HL-60/S4 (cell line): Measurements from ENCODE around the gene SPEM3.
"Not testable (repeated sequence)": the region's sequence is repeated elsewhere in the genome, so short reads cannot be mapped to it uniquely, and the experiment has no call there.

Experiments used
- in situ Hi-C: fragments of 300-500 bp; cut with MboI; formaldehyde crosslinking; loops from 2 replicates; pipeline ENCODE4 v1.14.3; 2022; ENCODE audit warnings: low sequenced_read_pairs

The SPEM3 gene

GRCh38 chr17:7468804-7469389 is 40.2 kb downstream of the SPEM3 start:
- in situ Hi-C loops, result no loop called here

- in situ Hi-C loops, result not testable (repeated sequence)
These were observed 41.2 kb downstream of the SPEM3 start for GRCh38 chr17:7469843-7470242.

GRCh38 chr17:7470457-7470973 is 41.9 kb downstream of the SPEM3 start:
- in situ Hi-C loops, result not testable (repeated sequence)

GRCh38 chr17:7471729-7472128 is 43.1 kb downstream of the SPEM3 start:
- in situ Hi-C loops, result no loop called here

GRCh38 chr17:7474767-7475166 is 46.1 kb downstream of the SPEM3 start:
- in situ Hi-C loops, result not testable (repeated sequence)

GRCh38 chr17:7475764-7476422 is 47.2 kb downstream of the SPEM3 start:
- in situ Hi-C loops, result no loop called here

- in situ Hi-C loops, result no loop called here
These were observed 47.8 kb downstream of the SPEM3 start for GRCh38 chr17:7476494-7476893.

GRCh38 chr17:7476951-7477350 is 48.3 kb downstream of the SPEM3 start:
- in situ Hi-C loops, result no loop called here

- in situ Hi-C loops, result no loop called here
These were observed 49.0 kb downstream of the SPEM3 start for GRCh38 chr17:7477392-7478275.

- in situ Hi-C loops, result no loop called here
These were observed 49.9 kb downstream of the SPEM3 start for GRCh38 chr17:7478276-7479212.

GRCh38 chr17:7479213-7480088 is 50.8 kb downstream of the SPEM3 start, which contains the start of gene ZBTB4:
ZBTB4 (minus strand) TSS chr17:7479631; CDS start chr17:7466801, 12,830 bp downstream.
- in situ Hi-C loops, result no loop called here

- in situ Hi-C loops, result no loop called here
These were observed 51.4 kb downstream of the SPEM3 start for GRCh38 chr17:7480089-7480384.

GRCh38 chr17:7481275-7481674 is 52.6 kb downstream of the SPEM3 start, which contains the start of gene SLC35G6:
SLC35G6 (plus strand) TSS chr17:7481446; CDS start chr17:7481517, 71 bp downstream.
- in situ Hi-C loops, result not testable (repeated sequence)

GRCh38 chr17:7481842-7482741 is 53.4 kb downstream of the SPEM3 start:
- in situ Hi-C loops, result not testable (repeated sequence)
